Midbrain (tissue), 1 donor: ENCODE measurements around the gene GIMAP6.
"Not testable (repeated sequence)": the region's sequence is repeated elsewhere in the genome, so short reads cannot be mapped to it uniquely, and the experiment has no call there.

ENCODE experiments used
- DNase-seq: peaks from one replicate; lab custom pipeline; 2025; lab: John Stamatoyannopoulos, UW

The GIMAP6 gene

GRCh38 chr7:150645259-150646020, 13.3 kb upstream of the GIMAP6 start:
- DNase-seq, result no peak

- no peak for DNase-seq
Measured at GRCh38 chr7:150642926-150643325, 10.7 kb upstream of the GIMAP6 start.

GRCh38 chr7:150641854-150642253, 9.7 kb upstream of the GIMAP6 start:
- DNase-seq, result no peak

GRCh38 chr7:150633926-150634325, 1.7 kb upstream of the GIMAP6 start:
- DNase-seq, result no peak

- no peak for DNase-seq
Measured at GRCh38 chr7:150631084-150631826, 930 bp downstream of the GIMAP6 start.

- DNase-seq, result no peak
Measured at GRCh38 chr7:150629347-150629746, 2.8 kb downstream of the GIMAP6 start.

GRCh38 chr7:150627959-150628358, 4.2 kb downstream of the GIMAP6 start:
- DNase-seq, result no peak

GRCh38 chr7:150626696-150627095, 5.5 kb downstream of the GIMAP6 start:
- DNase-seq, result no peak

GRCh38 chr7:150621376-150621775, 10.8 kb downstream of the GIMAP6 start:
- no peak for DNase-seq

- no peak for DNase-seq
Measured at GRCh38 chr7:150620617-150621371, 11.4 kb downstream of the GIMAP6 start.

GRCh38 chr7:150620061-150620460, 12.1 kb downstream of the GIMAP6 start:
- DNase-seq, result no peak

GRCh38 chr7:150615221-150615755, 16.9 kb downstream of the GIMAP6 start:
- DNase-seq, result not testable (repeated sequence)

- DNase-seq, result not testable (repeated sequence)
Measured at GRCh38 chr7:150614426-150614825, 17.8 kb downstream of the GIMAP6 start.

GRCh38 chr7:150613880-150614279, 18.3 kb downstream of the GIMAP6 start:
- no peak for DNase-seq

- no peak for DNase-seq
Measured at GRCh38 chr7:150612925-150613324, 19.3 kb downstream of the GIMAP6 start.

GRCh38 chr7:150610233-150610632, 22.0 kb downstream of the GIMAP6 start:
- no peak for DNase-seq

- DNase-seq, result not testable (repeated sequence)
Measured at GRCh38 chr7:150603600-150603999, 28.6 kb downstream of the GIMAP6 start.

- no peak for DNase-seq
Measured at GRCh38 chr7:150595361-150595760, 36.8 kb downstream of the GIMAP6 start.

- no peak for DNase-seq
Measured at GRCh38 chr7:150594805-150595204, 37.4 kb downstream of the GIMAP6 start.

- DNase-seq, result no peak
Measured at GRCh38 chr7:150587551-150587950, 44.6 kb downstream of the GIMAP6 start.

GRCh38 chr7:150586785-150587152, 45.4 kb downstream of the GIMAP6 start:
- no peak for DNase-seq

GRCh38 chr7:150586068-150586784, 46.0 kb downstream of the GIMAP6 start:
- DNase-seq, result no peak
